Stimulated activated CD4-positive, alpha-beta T cell treated with anti-CD3 and anti-CD28 coated beads, TNF-alpha, amount 100 ng/mL, for 4 hours (primary cell): ENCODE results near the gene SH3PXD2B.
"Not testable (repeated sequence)": the region's sequence is repeated elsewhere in the genome, so short reads cannot be mapped to it uniquely, and the experiment has no call there.

Experiments
- DNase-seq, 3 experiments: peaks; one replicate each; pipeline ENCODE4 v3.0.0-alpha.2; 2020; ENCODE audit warnings: low read depth in 3 of 3

The SH3PXD2B gene

GRCh38 chr5:172485511-172486202 lies 31.3 kb upstream of the SH3PXD2B start:
- DNase-seq, result no peak

GRCh38 chr5:172484664-172485063 lies 30.3 kb upstream of the SH3PXD2B start:
- DNase-seq, result no peak

- no peak for DNase-seq
Observed at GRCh38 chr5:172482156-172483020, 28.1 kb upstream of the SH3PXD2B start.

GRCh38 chr5:172481011-172481800 lies 26.9 kb upstream of the SH3PXD2B start:
- no peak for DNase-seq

GRCh38 chr5:172479784-172480115 lies 25.4 kb upstream of the SH3PXD2B start:
- no peak for DNase-seq

- peak; percentile 9 to 27 (median 16) for DNase-seq
Observed at GRCh38 chr5:172479034-172479783, 24.9 kb upstream of the SH3PXD2B start.

GRCh38 chr5:172478695-172479033 lies 24.3 kb upstream of the SH3PXD2B start:
- DNase-seq, result not testable (repeated sequence)

- no peak for DNase-seq
Observed at GRCh38 chr5:172478256-172478655, 23.9 kb upstream of the SH3PXD2B start.

- no peak for DNase-seq
Observed at GRCh38 chr5:172477466-172477865, 23.1 kb upstream of the SH3PXD2B start.

- no peak for DNase-seq
Observed at GRCh38 chr5:172474293-172474692, 20.0 kb upstream of the SH3PXD2B start.

GRCh38 chr5:172473427-172473826 lies 19.1 kb upstream of the SH3PXD2B start:
- no peak for DNase-seq

- no peak for DNase-seq
Observed at GRCh38 chr5:172469697-172470096, 15.4 kb upstream of the SH3PXD2B start.

- no peak for DNase-seq
Observed at GRCh38 chr5:172466062-172466461, 11.7 kb upstream of the SH3PXD2B start.

- DNase-seq, result no peak
Observed at GRCh38 chr5:172463031-172463430, 8.7 kb upstream of the SH3PXD2B start.

- no peak for DNase-seq
Observed at GRCh38 chr5:172459783-172460165, 5.4 kb upstream of the SH3PXD2B start.

- DNase-seq, result no peak
Observed at GRCh38 chr5:172458976-172459782, 4.9 kb upstream of the SH3PXD2B start.

GRCh38 chr5:172456076-172456722 lies 1.9 kb upstream of the SH3PXD2B start:
- no peak for DNase-seq

GRCh38 chr5:172455511-172456061 lies 1.3 kb upstream of the SH3PXD2B start:
- no peak for DNase-seq

GRCh38 chr5:172455087-172455381 lies 709 bp upstream of the SH3PXD2B start:
- DNase-seq, result no peak

GRCh38 chr5:172453986-172454357 lies 353 bp downstream of the SH3PXD2B start:
- no peak for DNase-seq
